WTC11 (cell line): Measurements from ENCODE around the gene KLHL29.

Experiments used
- CTCF ChIP-seq: fragments of 200-600 bp; IDR thresholded peaks from 2 replicates; pipeline ENCODE4 v1.8.0; 2022; ENCODE audit warnings: antibody characterized with exemption
- ETV6 ChIP-seq: sonication (generic); formaldehyde crosslinking; IDR thresholded peaks from 2 replicates; pipeline ENCODE4 v1.8.1; 2022; ENCODE audit warnings: mild to moderate bottlenecking, missing genetic modification reagents
- ZNF121 ChIP-seq: sonication (generic); formaldehyde crosslinking; IDR thresholded peaks from 2 replicates; pipeline ENCODE4 v1.8.0; 2023; ENCODE audit warnings: missing genetic modification reagents
- ZNF317 ChIP-seq: sonication (generic); formaldehyde crosslinking; IDR thresholded peaks from 2 replicates; pipeline ENCODE4 v1.8.1; 2023; ENCODE audit warnings: low read depth, mild to moderate bottlenecking, moderate library complexity, missing genetic modification reagents, borderline replicate concordance
- TF ChIP-seq, protein P1 (sequence below): sonication (generic); formaldehyde crosslinking; IDR thresholded peaks from 2 replicates; pipeline ENCODE4 v1.8.0; 2023; ENCODE audit warnings: mild to moderate bottlenecking, missing genetic modification reagents

DNA sequence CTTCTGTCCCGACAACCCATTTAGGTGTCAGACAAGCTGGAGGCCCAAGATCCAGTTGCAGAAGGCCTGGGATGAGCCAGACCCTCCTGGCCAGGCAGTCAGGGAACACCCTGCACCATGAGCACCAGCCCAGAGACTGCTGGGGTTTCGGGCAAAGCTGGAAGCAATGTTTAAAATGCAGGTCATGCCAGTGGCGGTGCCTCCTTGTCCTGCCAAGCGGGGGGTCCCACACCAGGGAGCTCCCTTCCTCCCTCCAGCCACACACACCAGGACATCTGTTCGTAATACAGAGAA, 311.7 kb downstream of the KLHL29 start:
- no peak for TF ChIP-seq CTCF
- no peak for TF ChIP-seq ETV6 (CRISPR knock-in tag)
- no peak for TF ChIP-seq ZNF121 (CRISPR knock-in tag)
- TF ChIP-seq, protein P1, sequence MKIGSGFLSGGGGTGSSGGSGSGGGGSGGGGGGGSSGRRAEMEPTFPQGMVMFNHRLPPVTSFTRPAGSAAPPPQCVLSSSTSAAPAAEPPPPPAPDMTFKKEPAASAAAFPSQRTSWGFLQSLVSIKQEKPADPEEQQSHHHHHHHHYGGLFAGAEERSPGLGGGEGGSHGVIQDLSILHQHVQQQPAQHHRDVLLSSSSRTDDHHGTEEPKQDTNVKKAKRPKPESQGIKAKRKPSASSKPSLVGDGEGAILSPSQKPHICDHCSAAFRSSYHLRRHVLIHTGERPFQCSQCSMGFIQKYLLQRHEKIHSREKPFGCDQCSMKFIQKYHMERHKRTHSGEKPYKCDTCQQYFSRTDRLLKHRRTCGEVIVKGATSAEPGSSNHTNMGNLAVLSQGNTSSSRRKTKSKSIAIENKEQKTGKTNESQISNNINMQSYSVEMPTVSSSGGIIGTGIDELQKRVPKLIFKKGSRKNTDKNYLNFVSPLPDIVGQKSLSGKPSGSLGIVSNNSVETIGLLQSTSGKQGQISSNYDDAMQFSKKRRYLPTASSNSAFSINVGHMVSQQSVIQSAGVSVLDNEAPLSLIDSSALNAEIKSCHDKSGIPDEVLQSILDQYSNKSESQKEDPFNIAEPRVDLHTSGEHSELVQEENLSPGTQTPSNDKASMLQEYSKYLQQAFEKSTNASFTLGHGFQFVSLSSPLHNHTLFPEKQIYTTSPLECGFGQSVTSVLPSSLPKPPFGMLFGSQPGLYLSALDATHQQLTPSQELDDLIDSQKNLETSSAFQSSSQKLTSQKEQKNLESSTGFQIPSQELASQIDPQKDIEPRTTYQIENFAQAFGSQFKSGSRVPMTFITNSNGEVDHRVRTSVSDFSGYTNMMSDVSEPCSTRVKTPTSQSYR (CRISPR knock-in tag): no peak
- no peak for TF ChIP-seq ZNF317 (CRISPR knock-in tag)
